MM.1S (cell line): ENCODE measurements around the gene AMBRA1.

Source experiments
- DNase-seq: peaks from one replicate; pipeline ENCODE4 v3.0.0-alpha.2; 2015
- H2AFZ ChIP-seq: fragments of 300-600 bp; sonication (generic); 2 replicates; pipeline ENCODE4 v1.6.0; 2016; ENCODE audit warnings: antibody characterized with exemption, low read length
- H3F3A ChIP-seq: fragments of 300-600 bp; sonication (generic); 2 replicates; pipeline ENCODE4 v1.6.1; 2016; ENCODE audit warnings: mild to moderate bottlenecking, antibody characterized with exemption, low read length, moderate library complexity, mixed read lengths; ENCODE audit not compliant: insufficient read depth
- H3K27ac ChIP-seq: fragments of 300-600 bp; sonication (generic); 2 replicates; pipeline ENCODE4 v1.5.1; 2016; ENCODE audit warnings: mild to moderate bottlenecking, low read length
- H3K27me3 ChIP-seq: fragments of 300-600 bp; sonication (generic); replicated peaks from 2 replicates; pipeline ENCODE4 v1.6.0; 2016; ENCODE audit warnings: low read length; ENCODE audit not compliant: insufficient read depth
- H3K36me3 ChIP-seq: fragments of 300-600 bp; sonication (generic); replicated peaks from 2 replicates; pipeline ENCODE4 v1.6.1; 2016; ENCODE audit warnings: mild to moderate bottlenecking, low read length, mixed read lengths; ENCODE audit not compliant: insufficient read depth
- H3K4me1 ChIP-seq: fragments of 300-600 bp; sonication (generic); 2 replicates; pipeline ENCODE4 v1.6.1; 2016; ENCODE audit warnings: low read length, mixed read lengths
- H3K4me2 ChIP-seq: fragments of 300-600 bp; sonication (generic); 2 replicates; pipeline ENCODE4 v1.6.0; 2016; ENCODE audit warnings: low read depth, low read length
- H3K4me3 ChIP-seq: fragments of 300-600 bp; sonication (generic); 2 replicates; pipeline ENCODE4 v1.5.1; 2016; ENCODE audit warnings: low read length, mixed read lengths
- H3K79me2 ChIP-seq: fragments of 300-600 bp; sonication (generic); 2 replicates; pipeline ENCODE4 v1.6.1; 2016; ENCODE audit warnings: mixed run types, low read length, mixed read lengths
- H3K9ac ChIP-seq: fragments of 300-600 bp; sonication (generic); 2 replicates; pipeline ENCODE4 v1.6.1; 2016; ENCODE audit warnings: low read length, mixed read lengths
- H3K9me2 ChIP-seq: fragments of 300-600 bp; sonication (generic); replicated peaks from 2 replicates; pipeline ENCODE4 v1.6.1; 2016; ENCODE audit warnings: mild to moderate bottlenecking, low read length, mixed read lengths; ENCODE audit not compliant: insufficient read depth
- H3K9me3 ChIP-seq: fragments of 300-600 bp; sonication (generic); replicated peaks from 2 replicates; pipeline ENCODE4 v1.6.1; 2016; ENCODE audit warnings: mild to moderate bottlenecking, low read length, mixed read lengths; ENCODE audit not compliant: insufficient read depth
- H4K20me1 ChIP-seq: fragments of 300-600 bp; sonication (generic); 2 replicates; pipeline ENCODE4 v1.6.1; 2016; ENCODE audit warnings: mild to moderate bottlenecking, low read length, moderate library complexity, mixed read lengths; ENCODE audit not compliant: insufficient read depth
- EZH2 ChIP-seq: fragments of 300-600 bp; sonication (generic); optimal IDR thresholded peaks from 2 replicates; pipeline ENCODE3; 2017; ENCODE audit warnings: low read depth, mild to moderate bottlenecking, antibody characterized with exemption, low read length, mixed read lengths
- EZH2phosphoT487 ChIP-seq: fragments of 300-600 bp; sonication (generic); IDR thresholded peaks from 2 replicates; pipeline ENCODE4 v1.6.1; 2018; ENCODE audit warnings: antibody characterized with exemption, low read length
- TF ChIP-seq, protein P1 (sequence below): fragments of 300-600 bp; sonication (generic); IDR thresholded peaks from 2 replicates; pipeline ENCODE4 v1.5.1; 2016; ENCODE audit warnings: antibody characterized with exemption, low read length, mixed read lengths

The AMBRA1 gene

DNA sequence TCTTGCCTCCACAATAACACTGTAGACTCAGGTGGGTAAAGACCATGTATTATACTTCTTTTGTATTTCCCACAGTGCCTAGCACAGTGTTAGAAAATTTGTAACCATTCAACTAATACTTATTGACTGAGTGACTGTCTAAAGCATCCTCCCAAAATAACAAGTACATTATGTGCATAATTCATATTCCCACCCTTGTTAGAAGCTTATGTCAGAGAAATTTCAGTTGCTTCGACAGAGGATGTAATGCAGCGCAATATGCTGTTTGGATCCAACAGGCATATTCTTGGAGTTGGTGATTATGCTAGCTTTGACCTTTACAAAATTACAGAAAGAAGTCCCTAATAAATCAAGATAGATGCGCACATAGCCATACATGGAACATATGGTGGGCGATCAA is 53.0 kb downstream of the AMBRA1 start:
- no peak overlapping the region for H3K4me2 ChIP-seq
- no peaks in the 10 kb centered on the region for H3K9me3 ChIP-seq
- no peaks in the 10 kb centered on the region for H3K4me1 ChIP-seq
- TF ChIP-seq, protein P1, sequence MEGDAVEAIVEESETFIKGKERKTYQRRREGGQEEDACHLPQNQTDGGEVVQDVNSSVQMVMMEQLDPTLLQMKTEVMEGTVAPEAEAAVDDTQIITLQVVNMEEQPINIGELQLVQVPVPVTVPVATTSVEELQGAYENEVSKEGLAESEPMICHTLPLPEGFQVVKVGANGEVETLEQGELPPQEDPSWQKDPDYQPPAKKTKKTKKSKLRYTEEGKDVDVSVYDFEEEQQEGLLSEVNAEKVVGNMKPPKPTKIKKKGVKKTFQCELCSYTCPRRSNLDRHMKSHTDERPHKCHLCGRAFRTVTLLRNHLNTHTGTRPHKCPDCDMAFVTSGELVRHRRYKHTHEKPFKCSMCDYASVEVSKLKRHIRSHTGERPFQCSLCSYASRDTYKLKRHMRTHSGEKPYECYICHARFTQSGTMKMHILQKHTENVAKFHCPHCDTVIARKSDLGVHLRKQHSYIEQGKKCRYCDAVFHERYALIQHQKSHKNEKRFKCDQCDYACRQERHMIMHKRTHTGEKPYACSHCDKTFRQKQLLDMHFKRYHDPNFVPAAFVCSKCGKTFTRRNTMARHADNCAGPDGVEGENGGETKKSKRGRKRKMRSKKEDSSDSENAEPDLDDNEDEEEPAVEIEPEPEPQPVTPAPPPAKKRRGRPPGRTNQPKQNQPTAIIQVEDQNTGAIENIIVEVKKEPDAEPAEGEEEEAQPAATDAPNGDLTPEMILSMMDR: no peak
- TF ChIP-seq EZH2 (no peak), EZH2phosphoT487 (no peak)
- H3K36me3 ChIP-seq: no peaks in the 10 kb centered on the region
- DNase-seq: no peak
- H3K4me3 ChIP-seq: no peak overlapping the region
- no peak overlapping the region for H2AFZ ChIP-seq
- no peaks in the 10 kb centered on the region for H3K9me2 ChIP-seq
- peaks cover 9% of the 10 kb centered on the region; the same call in 1 of the 2 replicates for H4K20me1 ChIP-seq
- H3K27me3 ChIP-seq: no peaks in the 10 kb centered on the region
- peaks cover 25% of the 10 kb centered on the region for H3K79me2 ChIP-seq
- H3K27ac ChIP-seq: no peak overlapping the region
- H3F3A ChIP-seq: no peaks in the 10 kb centered on the region
- H3K9ac ChIP-seq: no peak overlapping the region

DNA sequence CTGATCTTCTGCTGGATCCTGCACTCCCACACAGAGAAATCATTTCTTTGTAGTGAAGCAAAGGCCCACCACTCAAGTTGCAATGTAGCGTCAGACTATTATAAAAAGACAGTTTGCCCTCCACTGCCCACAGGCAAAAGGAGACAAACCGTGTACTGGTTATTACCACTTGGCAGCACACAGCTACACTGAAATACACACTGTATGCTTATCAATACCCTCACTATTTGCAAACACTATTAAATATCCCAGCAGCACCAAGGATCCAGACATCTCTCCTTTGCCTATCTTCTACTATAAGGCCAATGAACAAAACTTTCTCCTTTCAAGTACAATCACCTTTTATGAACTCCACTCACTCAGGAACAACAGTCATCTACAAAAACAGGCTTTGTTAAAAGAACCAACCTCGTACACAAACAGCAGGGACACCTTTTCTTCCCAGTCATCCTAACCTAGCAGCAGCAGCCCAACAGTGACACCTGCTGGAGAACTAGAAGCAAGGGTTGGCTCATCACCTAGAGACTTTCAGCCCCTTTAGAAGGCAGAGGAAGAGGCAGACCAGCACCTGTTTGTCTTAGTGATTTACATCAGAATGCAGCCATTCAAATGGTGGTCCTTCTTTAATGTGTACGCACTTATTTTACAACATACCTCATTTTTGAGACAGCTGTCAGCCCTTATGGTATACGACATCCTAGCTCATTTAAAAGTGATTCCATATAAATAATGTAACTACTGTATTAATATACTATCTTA is 56.1 kb downstream of the AMBRA1 start:
- Histone ChIP-seq H3K79me2 (peaks cover 51% of the 10 kb centered on the region), H3K4me3 (no peak overlapping the region), H3K4me1 (no peaks in the 10 kb centered on the region), H3K9me2 (no peaks in the 10 kb centered on the region), H3K27ac (no peak overlapping the region), H3K27me3 (no peaks in the 10 kb centered on the region), H3K4me2 (no peak overlapping the region), H3K9ac (no peak overlapping the region), H3K36me3 (no peaks in the 10 kb centered on the region), H3K9me3 (no peaks in the 10 kb centered on the region), H3F3A (no peaks in the 10 kb centered on the region), H4K20me1 (peaks cover 9% of the 10 kb centered on the region; the same call in 1 of the 2 replicates), H2AFZ (no peak overlapping the region)
- TF ChIP-seq, protein P1: peak; percentile 97
- no peak for TF ChIP-seq EZH2
- DNase-seq: peak; percentile 72

DNA sequence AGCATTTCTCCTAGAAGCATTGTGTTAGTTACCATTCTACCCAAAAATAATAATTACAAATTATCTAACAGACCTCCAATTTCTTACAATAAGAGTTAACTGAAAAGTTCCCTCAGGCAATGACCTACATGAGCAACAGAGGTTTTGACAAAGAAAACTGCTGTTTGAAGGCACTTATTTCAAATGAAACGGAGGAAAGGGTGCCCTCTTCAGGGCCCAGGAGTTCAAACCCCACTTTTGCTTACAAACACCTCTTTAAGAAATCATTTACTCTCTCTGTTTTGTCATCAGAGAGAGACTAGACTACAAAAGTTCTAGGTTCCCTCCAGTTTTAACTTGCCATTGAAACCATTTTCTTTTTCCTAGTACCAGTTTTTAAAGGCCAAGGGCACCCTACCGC is 56.7 kb downstream of the AMBRA1 start:
- Histone ChIP-seq H2AFZ (no peak overlapping the region), H4K20me1 (peaks cover 9% of the 10 kb centered on the region; the same call in 1 of the 2 replicates), H3K9me2 (no peaks in the 10 kb centered on the region), H3K9ac (no peak overlapping the region), H3K4me1 (no peaks in the 10 kb centered on the region), H3K4me2 (no peak overlapping the region), H3K36me3 (no peaks in the 10 kb centered on the region), H3K9me3 (no peaks in the 10 kb centered on the region), H3K79me2 (peaks cover 53% of the 10 kb centered on the region), H3K27me3 (no peaks in the 10 kb centered on the region), H3K27ac (no peak overlapping the region), H3K4me3 (no peak overlapping the region), H3F3A (no peaks in the 10 kb centered on the region)
- DNase-seq: no peak
- TF ChIP-seq EZH2phosphoT487: no peak

DNA sequence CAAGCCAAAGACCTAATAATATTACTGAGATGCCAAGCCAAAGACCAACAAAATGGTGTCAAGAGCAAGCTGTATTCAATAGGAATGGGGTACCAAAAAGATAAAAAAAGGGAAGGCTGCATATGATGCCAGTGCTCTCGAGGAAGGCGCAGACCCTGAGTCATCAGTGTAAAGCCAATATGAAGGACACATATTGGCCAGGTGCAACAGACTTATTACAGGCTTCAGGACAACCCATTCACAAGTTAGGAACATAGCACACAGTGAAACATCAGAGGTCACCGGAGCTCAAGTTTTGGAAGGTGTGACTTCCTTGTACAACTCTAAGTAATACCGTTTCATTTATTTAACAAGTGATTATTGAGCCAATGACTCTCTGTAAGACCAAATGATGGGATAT is 58.1 kb downstream of the AMBRA1 start:
- Histone ChIP-seq H3F3A (no peaks in the 10 kb centered on the region), H4K20me1 (peaks cover 7% of the 10 kb centered on the region; the same call in 1 of the 2 replicates), H3K4me2 (no peak overlapping the region), H3K27me3 (no peaks in the 10 kb centered on the region), H3K9me3 (no peaks in the 10 kb centered on the region), H3K4me3 (no peak overlapping the region), H3K9ac (no peak overlapping the region), H3K9me2 (no peaks in the 10 kb centered on the region), H3K27ac (no peak overlapping the region), H3K4me1 (no peaks in the 10 kb centered on the region), H3K36me3 (no peaks in the 10 kb centered on the region), H3K79me2 (peaks cover 58% of the 10 kb centered on the region), H2AFZ (no peak overlapping the region)
- DNase-seq: no peak
- TF ChIP-seq EZH2 (no peak), EZH2phosphoT487 (no peak)
- TF ChIP-seq, protein P1: no peak
